HG02938 (cell line): ENCODE results near the gene PCDHA11.
"Not testable (repeated sequence)": the region's sequence is repeated elsewhere in the genome, so short reads cannot be mapped to it uniquely, and the experiment has no call there.

Experiments used
- ATAC-seq: cut with Tn5 transposase; IDR thresholded peaks from one replicate; pipeline ENCODE4 v1.9.1; 2021; ENCODE audit warnings: mild to moderate bottlenecking, moderate library complexity; ENCODE audit not compliant: unreplicated experiment

PCDHA11 gene

GRCh38 chr5:140868721-140869554 is at the start of gene PCDHA11:
Gene PCDHA11 (plus strand): TSS chr5:140868957. CDS start chr5:140869104, 147 bp downstream.
- no peak for ATAC-seq

- no peak for ATAC-seq
Measured at GRCh38 chr5:140821375-140822280, 47.1 kb upstream of the PCDHA11 start, which contains the start of gene PCDHA5. Gene PCDHA5 (plus strand): TSS chr5:140821613.

GRCh38 chr5:140822281-140822629 is 46.5 kb upstream of the PCDHA11 start:
- no peak for ATAC-seq

GRCh38 chr5:140822969-140823368 is 45.8 kb upstream of the PCDHA11 start:
- ATAC-seq, result not testable (repeated sequence)

GRCh38 chr5:140823475-140823874 is 45.3 kb upstream of the PCDHA11 start:
- no peak for ATAC-seq

GRCh38 chr5:140827704-140828361 is 40.9 kb upstream of the PCDHA11 start, which contains the start of gene PCDHA6:
Gene PCDHA6 (plus strand): TSS chr5:140827960. CDS start chr5:140828092, 132 bp downstream.
- ATAC-seq, result no peak

GRCh38 chr5:140828362-140828737 is 40.4 kb upstream of the PCDHA11 start:
- no peak for ATAC-seq

GRCh38 chr5:140829511-140830501 is 39.0 kb upstream of the PCDHA11 start:
- ATAC-seq, result not testable (repeated sequence)

- no peak for ATAC-seq
Measured at GRCh38 chr5:140833993-140834392, 34.8 kb upstream of the PCDHA11 start, which contains the start of gene PCDHA7. Gene PCDHA7 (plus strand): TSS chr5:140834269. CDS start chr5:140834384, 115 bp downstream.

GRCh38 chr5:140834439-140835008 is 34.2 kb upstream of the PCDHA11 start:
- ATAC-seq, result not testable (repeated sequence)

GRCh38 chr5:140835622-140836510 is 32.9 kb upstream of the PCDHA11 start:
- ATAC-seq, result no peak

- no peak for ATAC-seq
Measured at GRCh38 chr5:140840978-140841962, 27.5 kb upstream of the PCDHA11 start, which contains the start of gene PCDHA8. Gene PCDHA8 (plus strand): TSS chr5:140841187. CDS start chr5:140841322, 135 bp downstream.

GRCh38 chr5:140842798-140843733 is 25.7 kb upstream of the PCDHA11 start:
- ATAC-seq, result no peak

GRCh38 chr5:140848139-140849102 is 20.3 kb upstream of the PCDHA11 start, which contains the start of gene PCDHA9:
Gene PCDHA9 (plus strand): TSS chr5:140848382. CDS start chr5:140848496, 114 bp downstream.
- ATAC-seq, result not testable (repeated sequence)
